Astrocyte of the cerebellum (primary cell): Measurements from ENCODE around the gene NT5DC3.
"Not testable (repeated sequence)": the region's sequence is repeated elsewhere in the genome, so short reads cannot be mapped to it uniquely, and the experiment has no call there.

Experiments used
- DNase-seq: peaks from one replicate; pipeline ENCODE4 v3.0.0-alpha.2; 2011; ENCODE audit warnings: low read depth
- H3K4me3 ChIP-seq: 2 replicates; pipeline ENCODE4 v1.5.1; 2011; ENCODE audit warnings: mild to moderate bottlenecking, low read depth, low read length, moderate library complexity
- in situ Hi-C: cut with HindIII; loops from 2 replicates; pipeline ENCODE4 v1.10.0; 2017; ENCODE audit warnings: low sequenced_read_pairs
- TF ChIP-seq, protein P1 (sequence below): IDR thresholded peaks from 2 replicates; pipeline ENCODE4 v1.5.1; 2012; ENCODE audit warnings: low read length, low read depth, moderate library complexity, mild to moderate bottlenecking; ENCODE audit errors: missing control alignments

The NT5DC3 gene

DNA sequence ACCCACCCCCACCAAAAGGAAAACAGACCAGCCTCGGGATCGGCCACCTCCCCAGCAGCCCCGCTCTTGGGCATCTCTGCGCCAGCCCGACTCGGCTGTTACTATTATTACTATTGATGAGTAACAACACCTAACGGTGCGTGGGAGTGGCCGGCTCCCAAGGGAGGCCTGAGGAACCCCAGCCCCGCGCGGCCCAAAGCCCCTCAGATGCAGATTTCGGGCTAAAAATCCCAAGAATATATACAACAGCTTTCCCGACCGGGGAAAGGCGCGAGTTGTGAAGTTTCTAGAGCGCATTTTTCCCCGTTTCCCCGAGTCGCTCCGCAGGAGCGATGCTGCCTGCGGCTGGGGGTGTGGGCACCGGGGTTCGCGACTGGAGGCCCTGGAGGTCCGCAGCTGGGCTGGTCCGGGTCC, 565 bp downstream of the NT5DC3 start:
- TF ChIP-seq, protein P1, sequence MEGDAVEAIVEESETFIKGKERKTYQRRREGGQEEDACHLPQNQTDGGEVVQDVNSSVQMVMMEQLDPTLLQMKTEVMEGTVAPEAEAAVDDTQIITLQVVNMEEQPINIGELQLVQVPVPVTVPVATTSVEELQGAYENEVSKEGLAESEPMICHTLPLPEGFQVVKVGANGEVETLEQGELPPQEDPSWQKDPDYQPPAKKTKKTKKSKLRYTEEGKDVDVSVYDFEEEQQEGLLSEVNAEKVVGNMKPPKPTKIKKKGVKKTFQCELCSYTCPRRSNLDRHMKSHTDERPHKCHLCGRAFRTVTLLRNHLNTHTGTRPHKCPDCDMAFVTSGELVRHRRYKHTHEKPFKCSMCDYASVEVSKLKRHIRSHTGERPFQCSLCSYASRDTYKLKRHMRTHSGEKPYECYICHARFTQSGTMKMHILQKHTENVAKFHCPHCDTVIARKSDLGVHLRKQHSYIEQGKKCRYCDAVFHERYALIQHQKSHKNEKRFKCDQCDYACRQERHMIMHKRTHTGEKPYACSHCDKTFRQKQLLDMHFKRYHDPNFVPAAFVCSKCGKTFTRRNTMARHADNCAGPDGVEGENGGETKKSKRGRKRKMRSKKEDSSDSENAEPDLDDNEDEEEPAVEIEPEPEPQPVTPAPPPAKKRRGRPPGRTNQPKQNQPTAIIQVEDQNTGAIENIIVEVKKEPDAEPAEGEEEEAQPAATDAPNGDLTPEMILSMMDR, result no peak
- in situ Hi-C loops, result no loop called here
- no peak for DNase-seq
- peak overlapping the region; percentile 87 for H3K4me3 ChIP-seq

DNA sequence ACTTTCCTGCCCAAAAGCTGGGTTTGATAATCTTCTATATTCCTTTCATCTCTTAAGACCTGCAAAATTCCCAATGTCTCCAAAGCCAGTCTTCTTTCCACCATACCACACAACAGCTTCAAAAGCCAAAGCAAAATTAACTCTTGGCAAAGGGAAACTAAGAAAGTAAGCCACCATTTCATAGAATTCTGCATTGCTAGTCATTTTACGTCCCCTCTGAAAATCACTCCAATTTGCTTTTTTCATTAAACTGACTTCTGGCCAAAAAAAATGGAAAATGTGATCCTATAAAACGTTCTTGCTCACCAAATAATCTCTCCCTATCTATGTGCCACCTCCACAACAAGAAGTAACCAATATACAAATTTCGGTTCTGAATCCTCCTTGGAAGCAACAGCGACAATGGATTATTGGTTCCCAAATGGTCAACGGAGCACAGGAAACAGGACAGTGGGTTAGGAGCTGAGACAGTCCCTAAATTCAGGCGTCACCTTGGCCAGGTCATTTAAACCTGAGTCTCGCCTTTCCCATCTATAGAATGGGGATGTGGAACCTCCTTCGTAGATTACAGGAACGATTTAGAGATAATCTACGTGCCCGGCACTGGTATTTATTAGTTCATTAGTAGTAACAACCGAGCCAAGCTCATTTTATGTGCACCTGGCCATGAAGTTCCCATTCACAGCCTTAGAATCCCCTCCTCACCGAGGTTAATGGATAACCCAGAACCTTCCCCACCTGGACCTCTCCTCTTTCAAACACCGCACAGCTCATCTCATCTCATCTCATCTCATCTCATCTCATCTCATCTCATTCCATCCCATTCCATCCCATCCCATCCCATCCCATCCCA, 1.2 kb downstream of the NT5DC3 start:
- H3K4me3 ChIP-seq, result peak overlapping the region; percentile 87
- TF ChIP-seq, protein P1, result no peak
- no peak for DNase-seq
- in situ Hi-C loops, result no loop called here

- DNase-seq, result no peak
- peak overlapping the region; percentile 87 for H3K4me3 ChIP-seq
- TF ChIP-seq, protein P1, result no peak
- in situ Hi-C loops, result no loop called here
Observed at GRCh38 chr12:103839103-103839502, 1.9 kb downstream of the NT5DC3 start.

GRCh38 chr12:103838254-103838914, 2.6 kb downstream of the NT5DC3 start:
- H3K4me3 ChIP-seq, result no peak overlapping the region
- no peak for DNase-seq
- in situ Hi-C loops, result no loop called here
- TF ChIP-seq, protein P1, result no peak

DNA sequence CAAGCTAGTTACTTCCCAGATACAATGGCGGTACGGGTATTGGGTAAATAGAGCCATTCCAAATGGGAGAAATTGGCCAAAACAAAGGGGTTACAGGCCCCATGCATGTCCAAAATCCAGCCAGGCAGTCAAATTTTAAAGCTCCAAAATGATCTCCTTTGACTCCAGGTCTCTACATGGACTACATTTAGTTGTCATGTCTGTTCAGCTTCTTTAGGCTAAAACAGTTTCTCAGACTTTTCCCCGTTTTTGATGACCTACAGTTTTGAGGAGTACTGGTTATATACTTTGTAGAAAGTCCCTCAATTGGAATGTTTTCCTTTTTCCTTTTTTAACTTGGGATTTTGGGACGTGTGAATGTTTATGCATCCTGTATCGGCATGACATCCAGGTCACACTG, 4.7 kb downstream of the NT5DC3 start:
- TF ChIP-seq, protein P1, result no peak
- H3K4me3 ChIP-seq, result no peak overlapping the region
- DNase-seq, result no peak
- in situ Hi-C loops, result no loop called here

GRCh38 chr12:103835747-103836335, 5.2 kb downstream of the NT5DC3 start:
- in situ Hi-C loops, DNase-seq, H3K4me3 ChIP-seq: not testable (repeated sequence)
